ENCODE measurements around the gene HSD17B12.

DNA sequence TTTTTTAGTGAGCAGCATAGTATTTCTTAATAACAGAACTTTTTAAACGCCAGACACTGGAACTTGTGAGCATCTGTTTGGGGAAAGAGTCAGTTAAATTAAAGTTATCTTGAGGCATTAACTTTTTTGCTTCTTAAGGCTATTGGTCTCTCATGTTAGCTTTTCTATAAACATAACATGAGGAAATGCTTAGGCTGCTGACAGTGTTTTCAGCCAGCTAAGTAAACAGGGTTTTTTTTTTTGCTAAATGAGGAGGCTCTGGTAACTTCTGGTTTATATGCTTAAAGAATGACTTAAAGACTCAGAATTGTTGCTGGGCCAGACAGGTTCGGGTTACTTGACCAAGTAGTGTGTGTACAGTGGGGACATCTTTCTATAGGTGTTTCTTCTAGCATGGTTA is 104.3 kb downstream of the HSD17B12 start:
- TF ChIP-seq, protein P1, sequence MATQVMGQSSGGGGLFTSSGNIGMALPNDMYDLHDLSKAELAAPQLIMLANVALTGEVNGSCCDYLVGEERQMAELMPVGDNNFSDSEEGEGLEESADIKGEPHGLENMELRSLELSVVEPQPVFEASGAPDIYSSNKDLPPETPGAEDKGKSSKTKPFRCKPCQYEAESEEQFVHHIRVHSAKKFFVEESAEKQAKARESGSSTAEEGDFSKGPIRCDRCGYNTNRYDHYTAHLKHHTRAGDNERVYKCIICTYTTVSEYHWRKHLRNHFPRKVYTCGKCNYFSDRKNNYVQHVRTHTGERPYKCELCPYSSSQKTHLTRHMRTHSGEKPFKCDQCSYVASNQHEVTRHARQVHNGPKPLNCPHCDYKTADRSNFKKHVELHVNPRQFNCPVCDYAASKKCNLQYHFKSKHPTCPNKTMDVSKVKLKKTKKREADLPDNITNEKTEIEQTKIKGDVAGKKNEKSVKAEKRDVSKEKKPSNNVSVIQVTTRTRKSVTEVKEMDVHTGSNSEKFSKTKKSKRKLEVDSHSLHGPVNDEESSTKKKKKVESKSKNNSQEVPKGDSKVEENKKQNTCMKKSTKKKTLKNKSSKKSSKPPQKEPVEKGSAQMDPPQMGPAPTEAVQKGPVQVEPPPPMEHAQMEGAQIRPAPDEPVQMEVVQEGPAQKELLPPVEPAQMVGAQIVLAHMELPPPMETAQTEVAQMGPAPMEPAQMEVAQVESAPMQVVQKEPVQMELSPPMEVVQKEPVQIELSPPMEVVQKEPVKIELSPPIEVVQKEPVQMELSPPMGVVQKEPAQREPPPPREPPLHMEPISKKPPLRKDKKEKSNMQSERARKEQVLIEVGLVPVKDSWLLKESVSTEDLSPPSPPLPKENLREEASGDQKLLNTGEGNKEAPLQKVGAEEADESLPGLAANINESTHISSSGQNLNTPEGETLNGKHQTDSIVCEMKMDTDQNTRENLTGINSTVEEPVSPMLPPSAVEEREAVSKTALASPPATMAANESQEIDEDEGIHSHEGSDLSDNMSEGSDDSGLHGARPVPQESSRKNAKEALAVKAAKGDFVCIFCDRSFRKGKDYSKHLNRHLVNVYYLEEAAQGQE (IDR thresholded peaks at IDR 0.05; ENCODE audit: insufficient read depth in 1 of 2, low read depth in 2 of 2, low read length in 1 of 2) = no peak
- TF ChIP-seq, protein P2, sequence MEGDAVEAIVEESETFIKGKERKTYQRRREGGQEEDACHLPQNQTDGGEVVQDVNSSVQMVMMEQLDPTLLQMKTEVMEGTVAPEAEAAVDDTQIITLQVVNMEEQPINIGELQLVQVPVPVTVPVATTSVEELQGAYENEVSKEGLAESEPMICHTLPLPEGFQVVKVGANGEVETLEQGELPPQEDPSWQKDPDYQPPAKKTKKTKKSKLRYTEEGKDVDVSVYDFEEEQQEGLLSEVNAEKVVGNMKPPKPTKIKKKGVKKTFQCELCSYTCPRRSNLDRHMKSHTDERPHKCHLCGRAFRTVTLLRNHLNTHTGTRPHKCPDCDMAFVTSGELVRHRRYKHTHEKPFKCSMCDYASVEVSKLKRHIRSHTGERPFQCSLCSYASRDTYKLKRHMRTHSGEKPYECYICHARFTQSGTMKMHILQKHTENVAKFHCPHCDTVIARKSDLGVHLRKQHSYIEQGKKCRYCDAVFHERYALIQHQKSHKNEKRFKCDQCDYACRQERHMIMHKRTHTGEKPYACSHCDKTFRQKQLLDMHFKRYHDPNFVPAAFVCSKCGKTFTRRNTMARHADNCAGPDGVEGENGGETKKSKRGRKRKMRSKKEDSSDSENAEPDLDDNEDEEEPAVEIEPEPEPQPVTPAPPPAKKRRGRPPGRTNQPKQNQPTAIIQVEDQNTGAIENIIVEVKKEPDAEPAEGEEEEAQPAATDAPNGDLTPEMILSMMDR (IDR thresholded peaks at IDR 0.05) = no peak
- TF ChIP-seq POLR2AphosphoS5 (IDR thresholded peaks at IDR 0.05; ENCODE audit: low read depth, low read length) (no peak), SIN3A (IDR thresholded peaks at IDR 0.05; ENCODE audit: borderline replicate concordance, insufficient read depth, low read depth, low read length) (no peak)

All from Panc1 (cell line).